Articular chondrocyte of knee joint (primary cell): ENCODE measurements around the gene NRP2. TPM values are rescaled to one million over a fixed set of nuclear protein-coding genes. Genes with fewer than 3 reads are reported as not detected.

Source experiments
- total RNA-seq: library from RNA; depleted of rRNA; stranded (reverse); fragments of >200 nt; gene quantifications from 2 replicates; pipeline ENCODE4 v1.2.3, GENCODE V29; 2012

The NRP2 gene, protein sequence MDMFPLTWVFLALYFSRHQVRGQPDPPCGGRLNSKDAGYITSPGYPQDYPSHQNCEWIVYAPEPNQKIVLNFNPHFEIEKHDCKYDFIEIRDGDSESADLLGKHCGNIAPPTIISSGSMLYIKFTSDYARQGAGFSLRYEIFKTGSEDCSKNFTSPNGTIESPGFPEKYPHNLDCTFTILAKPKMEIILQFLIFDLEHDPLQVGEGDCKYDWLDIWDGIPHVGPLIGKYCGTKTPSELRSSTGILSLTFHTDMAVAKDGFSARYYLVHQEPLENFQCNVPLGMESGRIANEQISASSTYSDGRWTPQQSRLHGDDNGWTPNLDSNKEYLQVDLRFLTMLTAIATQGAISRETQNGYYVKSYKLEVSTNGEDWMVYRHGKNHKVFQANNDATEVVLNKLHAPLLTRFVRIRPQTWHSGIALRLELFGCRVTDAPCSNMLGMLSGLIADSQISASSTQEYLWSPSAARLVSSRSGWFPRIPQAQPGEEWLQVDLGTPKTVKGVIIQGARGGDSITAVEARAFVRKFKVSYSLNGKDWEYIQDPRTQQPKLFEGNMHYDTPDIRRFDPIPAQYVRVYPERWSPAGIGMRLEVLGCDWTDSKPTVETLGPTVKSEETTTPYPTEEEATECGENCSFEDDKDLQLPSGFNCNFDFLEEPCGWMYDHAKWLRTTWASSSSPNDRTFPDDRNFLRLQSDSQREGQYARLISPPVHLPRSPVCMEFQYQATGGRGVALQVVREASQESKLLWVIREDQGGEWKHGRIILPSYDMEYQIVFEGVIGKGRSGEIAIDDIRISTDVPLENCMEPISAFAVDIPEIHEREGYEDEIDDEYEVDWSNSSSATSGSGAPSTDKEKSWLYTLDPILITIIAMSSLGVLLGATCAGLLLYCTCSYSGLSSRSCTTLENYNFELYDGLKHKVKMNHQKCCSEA
- total RNA-seq: 109 and 129 TPM in 2 replicates

DNA sequence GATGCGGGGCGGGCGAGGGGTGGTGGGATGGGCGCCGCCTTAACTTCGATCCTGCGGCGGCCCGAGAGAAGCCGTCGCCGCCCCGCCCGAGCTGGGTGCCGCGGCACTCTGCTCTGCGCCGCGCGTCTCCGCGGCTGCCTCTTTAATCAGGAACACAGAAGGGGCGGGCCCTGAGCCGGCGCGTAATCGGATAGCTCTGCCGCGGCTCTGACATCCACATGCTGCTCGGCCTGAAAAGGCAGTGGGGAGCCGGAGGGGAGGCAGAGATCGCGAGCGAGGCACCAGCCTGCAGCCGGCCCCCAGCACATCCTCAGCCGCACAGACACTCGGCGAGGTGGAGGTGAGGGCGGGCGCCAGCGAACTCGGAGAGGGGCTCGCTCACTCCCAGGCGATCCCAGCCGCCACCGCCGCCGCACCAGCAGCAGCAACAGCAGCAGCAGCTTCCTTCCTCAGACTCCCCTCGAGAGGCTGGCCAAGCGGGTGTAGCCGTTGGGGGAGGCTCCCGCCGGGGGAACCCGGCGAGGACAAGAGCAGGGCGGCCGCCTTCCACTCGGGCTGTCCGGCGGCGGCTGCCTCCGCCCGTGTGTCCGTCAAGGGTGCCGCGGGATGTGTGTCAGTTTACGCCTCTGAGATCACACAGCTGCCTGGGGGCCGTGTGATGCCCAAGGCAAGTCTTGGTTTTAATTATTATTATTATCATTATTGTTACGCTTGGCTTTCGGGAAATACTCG, at the start of gene NRP2:
TSS of gene NRP2 (plus strand) at position 263 of the 732 bp plus-strand sequence. CDS start 790 bp downstream, outside the sequence.

